Measurements from ENCODE around the gene FURIN.
"Not testable (repeated sequence)": the region's sequence is repeated elsewhere in the genome, so short reads cannot be mapped to it uniquely, and the experiment has no call there.

Gene FURIN

DNA sequence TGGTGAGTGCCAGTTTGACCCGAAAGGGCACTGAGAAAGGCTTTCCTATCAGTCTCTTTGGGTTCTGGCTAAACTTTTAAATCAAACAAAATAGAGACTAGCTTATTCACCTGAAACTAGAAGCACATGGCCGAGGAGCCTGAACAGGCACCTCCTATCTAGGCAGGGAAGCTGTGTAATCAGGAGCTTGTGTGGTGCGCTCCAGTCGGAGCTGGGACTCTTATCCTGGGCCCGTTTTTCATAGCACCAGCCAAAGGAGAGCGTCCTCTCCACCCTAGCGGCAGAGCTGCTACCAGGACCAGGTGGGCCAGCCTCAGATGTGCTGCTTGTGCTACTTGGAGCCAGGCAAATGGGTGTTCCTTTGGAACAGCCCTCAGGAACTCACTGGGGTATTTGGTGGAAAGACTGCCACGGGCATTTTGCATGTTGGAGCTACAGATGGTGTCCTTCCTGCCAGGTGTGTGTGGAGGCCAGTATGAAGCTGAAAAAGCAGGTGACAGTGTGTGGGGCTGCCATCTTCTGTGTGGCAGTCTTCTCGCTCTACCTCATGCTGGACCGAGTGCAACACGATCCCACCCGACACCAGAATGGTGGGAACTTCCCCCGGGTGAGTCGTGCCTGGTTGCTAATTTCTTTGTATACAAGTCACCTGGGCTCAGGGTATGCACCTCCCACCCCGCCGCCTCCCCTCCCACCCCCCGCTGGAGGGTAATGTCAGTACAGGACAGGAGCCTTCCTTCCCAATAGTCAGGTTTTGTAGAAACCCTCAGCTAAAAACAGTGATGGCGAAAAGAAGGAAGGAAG, 35.5 kb downstream of the FURIN start:
- DNase-seq = no peak

DNA sequence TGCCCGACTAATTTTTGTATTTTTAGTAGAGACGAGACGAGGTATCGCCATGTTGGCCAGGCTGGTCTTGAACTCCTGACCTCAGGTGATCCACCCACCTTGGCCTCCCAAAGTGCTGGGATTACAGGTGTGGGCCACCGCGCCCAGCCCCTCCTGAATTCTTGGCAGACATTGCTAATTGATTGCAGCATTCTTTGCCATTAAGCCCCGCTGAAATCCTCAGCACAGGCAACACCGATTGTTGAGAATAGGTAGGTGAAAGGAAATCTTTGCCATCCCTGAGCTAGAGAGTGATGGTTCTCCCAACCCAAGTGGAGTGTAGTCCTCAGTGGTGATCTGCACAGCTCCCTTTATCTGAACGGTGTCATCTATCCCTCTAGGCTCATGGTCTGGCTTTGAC, 36.4 kb downstream of the FURIN start:
- no peak for DNase-seq

DNA sequence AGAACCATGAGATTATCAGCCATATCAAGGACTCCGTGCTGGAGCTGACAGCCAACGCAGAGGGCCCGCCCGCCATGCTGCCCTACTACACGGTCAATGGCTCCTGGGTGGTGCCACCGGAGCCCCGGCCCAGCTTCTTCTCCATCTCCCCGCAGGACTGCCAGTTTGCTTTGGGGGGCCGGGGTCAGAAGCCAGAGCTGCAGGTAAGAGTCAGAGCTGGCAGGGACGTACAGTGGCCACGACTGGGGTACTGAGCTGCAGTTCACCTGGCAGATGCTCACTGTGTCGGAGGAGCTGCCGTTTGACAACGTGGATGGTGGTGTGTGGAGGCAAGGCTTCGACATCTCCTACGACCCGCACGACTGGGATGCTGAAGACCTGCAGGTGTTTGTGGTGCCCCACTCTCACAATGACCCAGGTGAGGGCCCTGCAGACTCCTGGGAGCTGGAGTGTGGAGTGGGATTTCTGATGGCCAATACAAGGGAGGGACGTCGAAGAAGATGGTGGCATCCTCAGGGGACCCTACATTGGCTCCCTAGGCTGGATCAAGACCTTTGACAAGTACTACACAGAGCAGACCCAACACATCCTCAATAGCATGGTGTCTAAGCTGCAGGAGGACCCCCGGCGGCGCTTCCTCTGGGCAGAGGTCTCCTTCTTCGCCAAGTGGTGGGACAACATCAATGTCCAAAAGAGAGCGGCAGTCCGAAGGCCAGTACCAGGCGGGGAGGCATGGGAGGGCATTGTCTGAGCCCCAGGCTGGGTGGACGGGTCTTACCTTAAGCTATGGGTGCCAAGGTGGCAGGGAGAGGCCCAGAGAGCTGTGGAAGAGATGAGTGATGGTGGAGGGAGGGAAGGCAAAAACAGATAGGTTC, 37.2 kb downstream of the FURIN start:
- no peak for DNase-seq

DNA sequence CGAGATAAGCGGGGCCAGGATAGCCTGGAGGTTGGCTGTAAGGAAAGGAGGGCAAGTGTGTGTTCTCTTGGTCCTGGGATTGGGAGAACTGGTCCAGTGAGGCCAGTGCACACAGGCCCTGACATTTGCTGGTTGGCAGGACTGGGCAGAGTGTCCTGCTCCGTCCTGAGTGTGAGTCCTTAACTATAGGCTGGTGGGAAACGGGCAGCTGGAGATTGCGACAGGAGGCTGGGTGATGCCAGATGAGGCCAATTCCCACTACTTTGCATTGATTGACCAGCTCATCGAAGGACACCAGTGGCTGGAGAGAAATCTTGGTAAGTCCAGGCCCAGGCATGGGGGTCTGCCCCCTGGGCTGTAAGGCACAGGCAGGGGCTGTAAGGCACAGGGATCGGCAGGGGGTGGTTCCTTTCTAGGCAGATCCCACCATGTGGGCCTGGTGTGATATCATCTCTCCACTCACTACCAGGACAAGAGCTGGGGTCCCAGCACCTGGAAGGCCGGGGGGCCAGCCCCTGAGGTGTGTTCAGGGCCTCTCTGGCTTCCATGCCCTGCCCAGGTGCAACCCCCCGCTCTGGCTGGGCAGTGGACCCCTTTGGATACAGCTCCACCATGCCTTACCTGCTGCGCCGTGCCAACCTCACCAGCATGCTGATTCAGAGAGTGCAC, 37.9 kb downstream of the FURIN start:
- DNase-seq = no peak

DNA sequence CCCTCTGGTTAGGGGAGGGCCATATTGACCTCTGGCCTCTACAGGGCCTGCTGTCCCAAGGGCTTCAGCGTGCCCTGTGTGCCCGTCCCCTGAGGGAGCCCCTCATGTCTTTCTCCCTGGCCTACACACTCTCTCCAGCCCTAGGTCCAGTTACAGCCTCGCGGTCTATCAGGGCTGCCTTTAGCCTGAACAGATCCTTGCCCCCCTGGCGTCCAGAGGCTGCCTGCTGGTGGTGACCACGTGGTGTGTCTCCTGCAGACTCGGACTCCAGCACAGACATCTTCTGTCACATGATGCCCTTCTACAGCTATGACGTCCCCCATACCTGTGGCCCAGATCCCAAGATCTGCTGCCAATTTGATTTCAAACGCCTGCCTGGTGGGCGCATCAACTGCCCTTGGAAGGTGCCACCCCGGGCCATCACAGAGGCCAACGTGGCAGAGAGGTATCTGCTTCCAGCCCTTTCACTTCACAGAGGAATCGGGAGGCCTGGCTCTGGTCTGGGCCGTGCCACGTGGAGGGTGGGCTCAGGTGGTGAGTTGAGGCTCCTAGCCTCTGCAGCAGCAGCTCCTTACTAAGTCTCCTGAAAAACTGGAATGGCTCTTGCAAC, 38.8 kb downstream of the FURIN start:
- DNase-seq = no peak

DNA sequence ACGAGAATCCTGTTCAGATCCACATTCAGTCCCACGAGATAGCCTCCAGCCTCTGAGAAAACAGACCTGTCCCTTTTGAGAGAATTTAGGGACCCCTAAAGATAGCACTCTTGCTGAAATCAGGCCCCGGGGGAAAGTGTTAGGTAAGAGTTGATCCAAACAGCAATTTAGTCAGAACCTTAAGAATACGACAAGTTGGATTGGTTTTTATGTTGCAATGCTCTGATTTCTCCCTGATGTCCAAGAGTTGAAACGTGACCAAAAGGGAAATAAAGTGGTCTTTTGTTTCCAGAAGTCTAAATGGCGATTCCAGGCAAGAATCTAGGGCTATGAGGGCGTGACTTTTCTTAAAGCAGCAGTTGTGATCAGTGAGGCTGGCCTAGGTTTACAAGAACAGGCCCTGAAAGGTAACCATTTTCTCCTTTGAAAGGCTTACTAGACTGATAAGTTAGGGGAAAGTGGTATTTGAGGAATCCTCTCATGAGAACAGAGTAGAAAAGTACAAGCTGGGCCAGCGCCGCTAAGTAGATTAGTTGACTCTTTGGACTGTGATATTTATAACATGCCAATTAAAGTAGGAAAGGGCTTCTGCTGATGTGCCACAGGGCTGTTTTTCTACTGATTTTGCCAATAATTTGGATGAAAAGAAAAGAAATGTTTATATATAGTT, 39.6 kb downstream of the FURIN start:
- no peak for DNase-seq

DNA sequence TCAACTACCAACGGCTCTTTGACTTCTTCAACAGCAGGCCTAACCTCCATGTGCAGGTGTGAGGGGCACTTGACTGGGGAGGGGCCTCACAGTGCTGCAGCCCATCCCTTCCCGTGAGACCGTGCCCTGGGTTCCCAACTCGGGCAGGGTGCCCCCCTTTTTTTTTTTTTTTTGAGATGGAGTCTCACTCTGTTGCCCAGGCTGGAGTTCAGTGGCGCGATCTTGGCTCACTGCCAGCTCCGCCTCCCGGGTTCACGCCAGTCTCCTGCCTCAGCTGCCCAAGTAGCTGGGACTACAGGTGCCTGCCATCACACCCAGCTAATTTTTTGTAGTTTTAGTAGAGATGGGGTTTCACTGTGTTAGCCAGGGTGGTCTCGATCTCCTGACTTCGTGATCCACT, 41.1 kb downstream of the FURIN start:
- DNase-seq = not testable (repeated sequence)

DNA sequence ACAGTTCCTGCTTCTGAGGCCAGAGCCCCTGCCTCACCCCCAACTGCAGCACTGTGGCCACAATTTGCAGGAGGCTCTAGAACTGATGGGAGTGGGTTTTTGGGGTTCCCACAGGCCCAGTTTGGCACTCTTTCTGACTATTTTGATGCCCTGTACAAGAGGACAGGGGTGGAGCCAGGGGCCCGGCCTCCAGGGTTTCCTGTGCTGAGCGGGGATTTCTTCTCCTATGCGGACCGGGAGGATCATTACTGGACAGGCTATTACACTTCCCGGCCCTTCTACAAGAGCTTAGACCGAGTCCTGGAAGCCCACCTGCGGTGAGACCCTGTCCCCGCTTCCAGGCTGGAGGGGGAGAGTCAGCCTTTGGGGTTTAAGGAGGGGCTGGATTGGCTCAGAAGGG, 41.6 kb downstream of the FURIN start:
- no peak for DNase-seq

DNA sequence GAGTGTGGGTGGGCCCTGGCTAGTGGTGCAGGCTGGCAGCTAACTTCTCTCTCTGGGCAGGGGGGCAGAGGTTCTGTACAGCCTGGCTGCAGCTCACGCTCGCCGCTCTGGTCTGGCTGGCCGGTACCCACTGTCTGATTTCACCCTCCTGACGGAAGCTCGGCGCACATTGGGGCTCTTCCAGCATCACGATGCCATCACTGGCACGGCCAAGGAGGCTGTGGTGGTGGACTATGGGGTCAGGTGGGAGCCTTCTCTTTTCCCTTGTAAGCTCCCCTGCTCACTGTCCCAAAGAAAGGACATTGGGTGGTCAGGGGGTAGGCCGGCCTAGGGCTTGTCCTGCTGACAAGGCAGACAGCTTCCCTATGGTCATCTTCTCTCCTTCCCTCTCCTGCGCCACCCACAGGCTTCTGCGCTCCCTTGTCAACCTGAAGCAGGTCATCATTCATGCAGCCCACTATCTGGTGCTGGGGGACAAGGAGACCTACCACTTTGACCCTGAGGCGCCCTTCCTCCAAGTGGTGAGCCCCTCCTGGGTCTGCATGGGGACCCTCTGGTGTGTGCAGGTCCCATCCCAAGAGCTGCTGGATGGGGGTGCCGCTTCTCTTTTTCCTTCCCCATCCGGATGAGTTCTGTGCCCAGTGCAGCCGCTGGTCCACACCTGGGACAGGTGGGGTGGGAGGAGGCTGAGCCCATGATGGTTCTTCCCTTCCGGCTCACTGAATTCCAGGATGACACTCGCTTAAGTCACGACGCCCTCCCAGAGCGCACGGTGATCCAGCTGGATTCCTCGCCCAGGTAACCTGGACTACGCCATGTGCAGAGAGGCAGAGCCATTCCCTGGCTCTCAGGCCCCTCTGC, 42.3 kb downstream of the FURIN start:
- DNase-seq = no peak

DNA sequence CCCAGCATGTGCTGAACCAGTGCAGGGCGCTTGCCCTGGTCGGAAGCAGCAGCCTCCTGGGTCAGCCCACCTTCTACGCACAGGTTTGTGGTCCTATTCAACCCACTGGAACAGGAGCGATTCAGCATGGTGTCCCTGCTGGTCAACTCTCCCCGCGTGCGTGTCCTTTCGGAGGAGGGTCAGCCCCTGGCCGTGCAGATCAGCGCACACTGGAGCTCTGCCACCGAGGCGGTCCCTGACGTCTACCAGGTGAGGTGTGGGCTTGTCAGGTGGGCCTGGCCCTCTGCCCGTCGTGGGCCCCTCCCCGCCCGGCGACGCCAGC, 42.9 kb downstream of the FURIN start:
- no peak for DNase-seq

DNA sequence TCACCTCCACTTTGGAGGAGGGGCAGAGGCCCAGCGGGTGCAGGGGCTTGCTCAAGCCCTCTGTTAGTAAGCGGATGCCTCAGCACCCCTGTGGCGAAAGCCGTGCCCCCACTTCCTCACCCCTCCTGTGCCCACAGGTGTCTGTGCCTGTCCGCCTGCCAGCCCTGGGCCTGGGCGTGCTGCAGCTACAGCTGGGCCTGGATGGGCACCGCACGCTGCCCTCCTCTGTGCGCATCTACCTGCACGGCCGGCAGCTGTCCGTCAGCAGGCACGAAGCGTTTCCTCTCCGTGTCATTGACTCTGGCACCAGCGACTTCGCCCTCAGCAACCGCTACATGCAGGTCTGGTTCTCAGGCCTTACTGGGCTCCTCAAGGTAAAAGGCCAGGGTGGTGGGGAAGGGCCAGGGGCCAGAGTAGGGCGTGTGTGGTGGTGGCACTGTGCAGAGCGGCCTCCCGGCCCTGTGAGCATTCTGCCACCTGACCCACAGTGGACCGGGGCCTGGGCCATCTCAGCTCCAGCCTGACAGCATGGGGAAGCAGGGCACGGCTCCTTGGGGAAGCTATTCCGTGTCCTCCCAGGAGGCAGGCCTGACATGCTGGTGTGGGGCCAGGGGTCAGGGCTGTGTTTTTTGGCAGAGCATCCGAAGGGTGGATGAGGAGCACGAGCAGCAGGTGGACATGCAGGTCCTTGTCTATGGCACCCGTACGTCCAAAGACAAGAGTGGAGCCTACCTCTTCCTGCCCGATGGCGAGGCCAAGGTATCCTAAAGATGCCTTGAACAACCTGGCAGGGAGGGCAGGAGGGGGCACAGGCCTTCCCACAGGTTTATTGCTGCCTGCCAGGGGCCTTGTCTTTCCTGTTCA, 43.8 kb downstream of the FURIN start:
- no peak for DNase-seq

DNA sequence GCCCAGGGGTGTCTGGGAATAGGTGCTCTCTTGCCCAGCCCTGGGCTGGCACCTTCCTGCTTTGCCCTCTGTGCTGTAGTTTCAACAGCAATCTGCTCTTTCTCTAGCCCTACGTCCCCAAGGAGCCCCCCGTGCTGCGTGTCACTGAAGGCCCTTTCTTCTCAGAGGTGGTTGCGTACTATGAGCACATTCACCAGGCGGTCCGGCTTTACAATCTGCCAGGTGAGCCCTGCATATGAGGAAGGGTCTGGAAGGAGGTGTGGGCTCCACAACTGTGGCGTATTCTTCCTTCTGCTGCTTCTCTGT, 44.3 kb downstream of the FURIN start:
- no peak for DNase-seq

DNA sequence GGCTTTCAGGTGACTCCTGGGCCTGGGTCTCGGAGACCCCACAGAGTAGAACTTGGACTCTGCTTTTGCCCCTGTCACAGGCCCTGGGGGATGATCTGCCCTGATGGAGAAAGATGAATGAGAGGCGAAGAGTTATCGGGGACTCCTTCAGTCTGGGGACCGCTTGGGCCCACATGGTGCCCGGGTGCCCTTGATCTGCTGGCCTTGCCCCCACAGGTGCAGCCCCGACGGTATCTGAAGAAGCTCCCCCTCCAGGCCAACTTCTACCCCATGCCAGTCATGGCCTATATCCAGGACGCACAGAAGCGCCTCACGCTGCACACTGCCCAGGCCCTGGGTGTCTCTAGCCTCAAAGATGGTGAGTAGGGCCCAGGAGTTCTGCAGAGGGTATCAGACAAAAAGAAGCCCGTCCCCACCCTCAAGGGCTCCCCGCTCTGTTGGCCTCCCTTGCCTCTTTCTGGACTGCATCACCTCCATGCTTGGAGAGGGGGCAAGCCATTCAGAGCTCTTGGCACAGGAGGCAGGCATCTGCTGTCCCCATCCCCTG, 45.1 kb downstream of the FURIN start:
- no peak for DNase-seq

DNA sequence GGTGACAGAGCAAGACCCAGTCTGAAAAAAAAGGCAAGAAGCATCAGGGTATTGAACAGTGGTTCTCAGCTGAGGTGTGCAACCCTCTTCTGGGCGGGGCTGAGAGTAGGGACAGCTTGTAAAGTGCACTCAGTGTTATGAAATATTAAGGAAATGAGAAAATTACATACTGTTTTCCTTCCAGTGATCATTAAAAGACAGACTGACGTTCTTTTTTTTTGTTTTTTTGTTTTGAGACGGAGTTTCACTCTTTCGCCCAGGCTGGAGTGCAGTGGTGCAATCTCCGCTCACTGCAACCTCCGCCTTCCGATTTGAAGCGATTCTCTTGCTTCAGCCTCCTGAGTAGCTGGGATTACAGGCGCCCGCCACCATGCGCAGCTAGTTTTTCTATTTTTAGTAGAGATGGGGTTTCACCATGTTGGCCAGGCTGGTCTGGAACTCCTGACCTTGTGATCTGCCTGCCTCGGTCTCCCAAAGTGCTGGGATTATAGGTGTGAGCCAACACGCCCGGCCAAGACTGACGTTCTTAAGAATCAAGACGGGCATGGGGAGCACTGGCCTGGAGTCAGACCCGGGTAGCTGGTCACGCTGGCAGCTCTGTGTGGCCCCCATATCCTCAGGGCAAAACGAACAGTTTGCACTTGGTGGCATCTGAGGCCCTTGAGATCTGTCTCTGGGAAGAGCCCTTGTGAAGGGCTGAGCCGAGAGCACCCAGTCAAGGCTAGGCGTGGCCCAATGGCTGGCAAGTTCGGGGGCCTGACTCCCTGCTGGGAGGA, 46.1 kb downstream of the FURIN start:
- no peak for DNase-seq

DNA sequence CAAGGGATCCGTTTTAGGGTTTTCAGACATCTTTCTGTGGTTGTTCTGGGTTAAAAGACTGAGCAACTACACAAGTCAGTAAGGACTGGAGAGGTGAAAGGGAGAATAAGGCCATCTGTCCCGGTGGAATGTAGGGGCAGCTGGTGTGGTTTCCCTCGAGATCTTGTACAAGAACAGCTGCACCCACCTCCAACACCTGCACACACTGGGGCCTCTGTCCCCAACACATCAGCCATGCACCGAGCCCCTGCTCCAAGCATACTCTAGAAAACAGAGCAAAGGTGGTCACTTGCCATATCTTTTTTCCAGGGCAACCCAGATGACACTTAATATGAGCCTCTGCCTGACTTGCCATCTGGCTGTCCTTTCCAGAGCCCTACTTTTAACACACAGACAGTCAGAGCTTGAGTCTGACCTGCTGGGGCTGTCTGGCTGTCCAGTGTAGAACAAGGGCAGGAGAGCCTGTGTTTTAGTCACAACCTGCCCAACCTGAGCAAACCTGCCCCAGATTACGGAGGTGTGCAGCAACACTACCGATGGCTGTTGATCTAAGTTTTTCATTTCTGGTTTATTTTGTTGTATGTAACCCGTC, 46.9 kb downstream of the FURIN start:
- no peak for DNase-seq

DNA sequence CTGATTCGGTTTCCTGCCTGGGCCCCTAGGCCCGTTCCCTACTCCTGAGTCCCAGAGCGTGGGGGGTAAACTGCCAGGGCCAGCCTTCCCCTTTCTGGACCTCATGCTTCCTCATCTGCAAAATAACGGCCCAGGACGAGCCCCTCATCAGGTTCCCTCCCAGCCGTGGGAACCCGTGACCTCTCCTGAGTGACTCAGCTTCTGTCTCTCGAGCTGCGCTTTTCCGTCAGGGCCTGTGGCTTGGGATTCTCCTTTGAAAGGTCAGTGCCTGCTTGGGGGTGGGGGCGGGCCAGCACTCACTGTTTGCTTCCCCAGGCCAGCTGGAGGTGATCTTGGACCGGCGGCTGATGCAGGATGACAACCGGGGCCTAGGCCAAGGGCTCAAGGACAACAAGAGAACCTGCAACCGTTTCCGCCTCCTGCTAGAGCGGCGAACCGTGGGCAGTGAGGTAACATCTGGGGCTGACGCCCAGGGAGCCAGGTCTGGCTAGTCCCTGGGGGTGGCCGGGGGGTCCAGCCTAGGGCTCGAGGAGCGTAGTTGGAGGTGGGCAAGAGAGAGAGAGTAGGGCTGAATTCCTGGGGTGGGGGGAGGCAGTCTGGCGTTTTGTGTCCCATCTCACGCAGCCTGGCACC, 47.5 kb downstream of the FURIN start:
- DNase-seq = no peak

DNA sequence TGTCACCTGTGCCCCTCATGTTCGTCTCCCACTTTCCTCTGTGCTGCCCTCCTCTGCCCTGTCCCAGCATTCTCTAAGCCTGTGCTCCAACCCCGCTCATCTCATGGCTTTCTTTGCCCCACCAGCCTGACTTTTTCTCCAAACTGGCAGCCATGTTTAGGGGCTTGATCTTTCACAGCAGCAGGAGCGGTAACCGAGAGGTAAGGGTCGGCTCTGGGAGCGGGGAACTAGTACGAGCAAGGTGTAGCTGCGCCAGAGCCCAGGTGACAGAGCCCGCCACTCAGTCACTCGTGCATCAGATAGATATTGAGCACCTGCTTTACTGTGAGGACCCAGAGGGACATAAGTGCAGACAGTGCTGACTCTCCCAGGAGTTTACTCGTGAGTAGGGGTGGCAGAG, 48.1 kb downstream of the FURIN start:
- no peak for DNase-seq

DNA sequence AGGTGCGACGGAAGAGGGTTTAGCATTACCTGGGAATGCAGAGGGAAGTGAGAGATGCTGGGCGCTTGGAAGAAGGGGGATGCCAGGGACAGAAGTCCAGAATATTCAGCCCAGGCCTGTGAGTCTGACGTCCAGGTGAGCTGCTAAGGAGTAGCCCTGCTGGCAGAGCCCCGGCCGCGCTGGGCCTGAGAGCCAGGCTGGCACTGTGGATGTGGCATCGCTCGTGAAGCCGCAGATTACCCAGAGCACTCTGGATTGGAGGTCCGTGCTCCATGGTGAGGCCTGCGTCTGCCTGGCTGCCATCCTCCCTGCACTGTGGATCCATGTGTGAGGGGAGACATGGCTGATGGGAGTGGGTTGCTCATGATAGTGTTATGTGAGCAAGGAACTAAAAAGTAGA, 49.2 kb downstream of the FURIN start:
- DNase-seq = no peak

Measured in amniotic stem cell (primary cell).